Measurements from ENCODE around the gene GAS1.

DNA sequence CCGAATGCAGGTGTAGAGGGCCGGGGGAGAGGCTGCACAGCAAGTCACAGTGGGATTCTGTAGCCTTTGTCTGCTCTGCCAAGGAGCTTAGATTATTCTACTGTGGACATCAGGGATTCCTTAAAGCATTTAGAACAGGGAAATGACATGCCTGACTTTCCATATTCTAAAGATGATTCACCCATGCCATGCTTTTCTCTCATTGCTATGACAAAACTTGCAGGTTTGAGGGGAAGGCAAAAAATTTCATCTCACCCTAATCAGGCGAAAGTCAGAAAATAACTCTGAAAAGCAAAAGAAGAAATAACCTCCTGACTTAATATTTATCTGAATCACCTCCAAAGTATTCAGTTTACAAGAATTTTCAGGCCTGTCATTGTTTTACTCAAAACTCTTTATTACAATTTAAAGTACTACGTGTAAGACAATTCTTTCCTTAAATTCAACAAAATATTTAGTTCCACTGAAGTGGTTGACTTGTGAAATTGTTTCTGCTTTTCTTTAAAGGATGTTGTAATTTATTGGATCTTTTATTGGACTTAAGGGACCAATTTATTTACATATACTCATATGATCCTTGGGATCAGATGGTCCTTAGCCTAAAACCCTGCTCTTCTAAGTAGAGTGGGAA lies 30.0 kb upstream of the GAS1 start:
- TF ChIP-seq, protein P1, sequence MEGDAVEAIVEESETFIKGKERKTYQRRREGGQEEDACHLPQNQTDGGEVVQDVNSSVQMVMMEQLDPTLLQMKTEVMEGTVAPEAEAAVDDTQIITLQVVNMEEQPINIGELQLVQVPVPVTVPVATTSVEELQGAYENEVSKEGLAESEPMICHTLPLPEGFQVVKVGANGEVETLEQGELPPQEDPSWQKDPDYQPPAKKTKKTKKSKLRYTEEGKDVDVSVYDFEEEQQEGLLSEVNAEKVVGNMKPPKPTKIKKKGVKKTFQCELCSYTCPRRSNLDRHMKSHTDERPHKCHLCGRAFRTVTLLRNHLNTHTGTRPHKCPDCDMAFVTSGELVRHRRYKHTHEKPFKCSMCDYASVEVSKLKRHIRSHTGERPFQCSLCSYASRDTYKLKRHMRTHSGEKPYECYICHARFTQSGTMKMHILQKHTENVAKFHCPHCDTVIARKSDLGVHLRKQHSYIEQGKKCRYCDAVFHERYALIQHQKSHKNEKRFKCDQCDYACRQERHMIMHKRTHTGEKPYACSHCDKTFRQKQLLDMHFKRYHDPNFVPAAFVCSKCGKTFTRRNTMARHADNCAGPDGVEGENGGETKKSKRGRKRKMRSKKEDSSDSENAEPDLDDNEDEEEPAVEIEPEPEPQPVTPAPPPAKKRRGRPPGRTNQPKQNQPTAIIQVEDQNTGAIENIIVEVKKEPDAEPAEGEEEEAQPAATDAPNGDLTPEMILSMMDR (IDR thresholded peaks at IDR 0.05; ENCODE audit: insufficient read depth, low read depth, low read length) = no peak
- no peak for TF ChIP-seq EZH2 (IDR thresholded peaks at IDR 0.05; ENCODE audit: insufficient read depth, low read length)

All from astrocyte (in vitro differentiated cells and primary cell).